MCF 10A (cell line): Measurements from ENCODE around the gene FAM24B. TPM values are rescaled to one million over a fixed set of nuclear protein-coding genes. Genes with fewer than 3 reads are reported as not detected.

Experiments
- BruUV-seq: library from RNA; stranded (reverse); fragments of 400-500 nt; replicated peaks from 2 replicates; lab custom pipeline; 2021; lab: Mats Ljungman, UMichigan
- CTCF ChIA-PET: fragments of 300-600 bp; sonication (Branson Sonifier 250); formaldehyde crosslinking; extraction: SDS; loops from one replicate; lab custom pipeline; 2021; ENCODE audit warnings: antibody characterized with exemption, inconsistent platforms; lab: Yijun Ruan, JAX
- POLR2A ChIA-PET: fragments of 300-600, 350-650 bp; sonication (Branson Sonifier 250); formaldehyde crosslinking; extraction: SDS; loops from one replicate; lab custom pipeline; 2020; ENCODE audit warnings: antibody characterized with exemption, inconsistent platforms; lab: Yijun Ruan, JAX
- DNase-seq: peaks from one replicate; pipeline ENCODE4 v3.0.0-alpha.2; 2018; ENCODE audit not compliant: unreplicated experiment
- H3K27ac Mint-ChIP-seq: one replicate; pipeline ENCODE4 v1.8.0; 2022; ENCODE audit warnings: mild to moderate bottlenecking, low read depth, mixed read lengths; ENCODE audit not compliant: unreplicated experiment
- H3K27me3 Mint-ChIP-seq: one replicate; pipeline ENCODE4 v1.8.0; 2022; ENCODE audit warnings: mixed read lengths; ENCODE audit not compliant: insufficient read depth, unreplicated experiment
- H3K36me3 Mint-ChIP-seq: one replicate; pipeline ENCODE4 v1.8.0; 2022; ENCODE audit warnings: mild to moderate bottlenecking, moderate library complexity, mixed read lengths; ENCODE audit not compliant: insufficient read depth, unreplicated experiment
- H3K4me1 Mint-ChIP-seq: one replicate; pipeline ENCODE4 v1.8.0; 2022; ENCODE audit warnings: mixed read lengths; ENCODE audit not compliant: insufficient read depth, unreplicated experiment
- H3K4me3 Mint-ChIP-seq: one replicate; pipeline ENCODE4 v1.8.0; 2022; ENCODE audit warnings: mild to moderate bottlenecking, moderate library complexity, mixed read lengths; ENCODE audit not compliant: unreplicated experiment
- H3K9me3 Mint-ChIP-seq: one replicate; pipeline ENCODE4 v1.8.0; 2022; ENCODE audit warnings: mixed read lengths; ENCODE audit not compliant: unreplicated experiment
- CTCF ChIP-seq: fragments of 200-600 bp; IDR thresholded peaks from one replicate; pipeline ENCODE4 v1.8.0; 2022; ENCODE audit warnings: antibody characterized with exemption, mild to moderate bottlenecking; ENCODE audit not compliant: unreplicated experiment
- intact Hi-C: fragments of 100-400 bp; cut with micrococcal nuclease; formaldehyde crosslinking; loops from 2 replicates; pipeline ENCODE4 v1.14.1; 2022
- total RNA-seq: library from RNA; stranded (reverse); gene quantifications from 2 replicates; pipeline ENCODE4 v1.2.3, GENCODE V29; 2022

Gene FAM24B
- total RNA-seq, 1 experiment from 2014 or later, result 23.7 TPM

- no peaks in the 10 kb centered on the region for H3K9me3 Mint-ChIP-seq
- TF ChIP-seq CTCF, result no peak
- H3K27me3 Mint-ChIP-seq, result peaks cover 66% of the 10 kb centered on the region
- intact Hi-C loops, result no loop called here
- peaks cover 10% of the 10 kb centered on the region for H3K36me3 Mint-ChIP-seq
- DNase-seq, result no peak
- ChIA-PET CTCF (no interaction called here), POLR2A (interaction anchor here (0.7 to 1.1 kb wide), 2 partner anchors 24 to 104 kb away, joined by 3 read pairs; no protein-coding TSS in a partner anchor)
- no peak overlapping the region for H3K4me3 Mint-ChIP-seq
- no peaks in the 10 kb centered on the region for H3K4me1 Mint-ChIP-seq
- no TSS peak for BruUV-seq
- no peak overlapping the region for H3K27ac Mint-ChIP-seq
Observed at GRCh38 chr10:122827302-122827701, 52.1 kb downstream of the FAM24B start.

GRCh38 chr10:122822973-122823690, 56.2 kb downstream of the FAM24B start:
- H3K4me1 Mint-ChIP-seq, result no peaks in the 10 kb centered on the region
- DNase-seq, result no peak
- no peak overlapping the region for H3K27ac Mint-ChIP-seq
- no peaks in the 10 kb centered on the region for H3K36me3 Mint-ChIP-seq
- BruUV-seq, result no TSS peak
- peaks cover 82% of the 10 kb centered on the region for H3K27me3 Mint-ChIP-seq
- CTCF ChIA-PET, result no interaction called here
- H3K4me3 Mint-ChIP-seq, result no peak overlapping the region
- POLR2A ChIA-PET, result no interaction called here
- no peak for TF ChIP-seq CTCF
- intact Hi-C loops, result no loop called here
- H3K9me3 Mint-ChIP-seq, result no peaks in the 10 kb centered on the region

GRCh38 chr10:122821808-122822207, 57.6 kb downstream of the FAM24B start:
- CTCF ChIA-PET, result no interaction called here
- H3K27ac Mint-ChIP-seq, result no peak overlapping the region

GRCh38 chr10:122815458-122815857, 63.9 kb downstream of the FAM24B start:
- H3K27me3 Mint-ChIP-seq, result peaks cover 43% of the 10 kb centered on the region
- no peak for DNase-seq
- H3K4me3 Mint-ChIP-seq, result no peak overlapping the region

More at GRCh38 chr10:122821808-122822207, 57.6 kb downstream of the FAM24B start:
- peaks cover 79% of the 10 kb centered on the region for H3K27me3 Mint-ChIP-seq
- no peak overlapping the region for H3K4me3 Mint-ChIP-seq
- BruUV-seq, result no TSS peak
- intact Hi-C loops, result no loop called here
- no peaks in the 10 kb centered on the region for H3K9me3 Mint-ChIP-seq
- no peaks in the 10 kb centered on the region for H3K36me3 Mint-ChIP-seq
- DNase-seq, result no peak
- POLR2A ChIA-PET, result no interaction called here
- no peak for TF ChIP-seq CTCF
- H3K4me1 Mint-ChIP-seq, result no peaks in the 10 kb centered on the region

More at GRCh38 chr10:122815458-122815857, 63.9 kb downstream of the FAM24B start:
- no TSS peak for BruUV-seq
- intact Hi-C loops, result no loop called here
- no peak overlapping the region for H3K27ac Mint-ChIP-seq
- TF ChIP-seq CTCF, result no peak
- no peaks in the 10 kb centered on the region for H3K36me3 Mint-ChIP-seq
- H3K4me1 Mint-ChIP-seq, result no peaks in the 10 kb centered on the region
- ChIA-PET POLR2A (no interaction called here), CTCF (no interaction called here)
- no peaks in the 10 kb centered on the region for H3K9me3 Mint-ChIP-seq
